GM19099 (cell line): Measurements from ENCODE around the gene PSPN.

Experiments used
- POLR2A ChIP-seq: IDR thresholded peaks from 3 replicates; pipeline ENCODE4 v1.6.1; 2011; ENCODE audit warnings: low read depth; ENCODE audit not compliant: insufficient read length; ENCODE audit errors: extremely low read depth

Gene PSPN

GRCh38 chr19:6375411-6376010 is at the start of gene PSPN:
Gene PSPN, minus strand, starts transcription at chr19:6375933. Its CDS starts 84 bp downstream, at chr19:6375849.
- no peak for TF ChIP-seq POLR2A

GRCh38 chr19:6424939-6425731 is 49.4 kb upstream of the PSPN start:
- TF ChIP-seq POLR2A, result peak; percentile 64

- peak; percentile 82 for TF ChIP-seq POLR2A
Measured at GRCh38 chr19:6424195-6424938, 48.6 kb upstream of the PSPN start, which contains the start of gene KHSRP. Gene KHSRP, minus strand, starts transcription at chr19:6424811. Its CDS starts 110 bp downstream, at chr19:6424701.

GRCh38 chr19:6423499-6424194 is 47.9 kb upstream of the PSPN start:
- no peak for TF ChIP-seq POLR2A

- TF ChIP-seq POLR2A, result no peak
Measured at GRCh38 chr19:6421075-6422014, 45.6 kb upstream of the PSPN start.

- no peak for TF ChIP-seq POLR2A
Measured at GRCh38 chr19:6418562-6418932, 42.8 kb upstream of the PSPN start.

GRCh38 chr19:6417713-6418561 is 42.2 kb upstream of the PSPN start:
- no peak for TF ChIP-seq POLR2A

GRCh38 chr19:6416658-6417405 is 41.1 kb upstream of the PSPN start:
- TF ChIP-seq POLR2A, result no peak

GRCh38 chr19:6415591-6416190 is 40.0 kb upstream of the PSPN start:
- no peak for TF ChIP-seq POLR2A

GRCh38 chr19:6414793-6415590 is 39.3 kb upstream of the PSPN start:
- no peak for TF ChIP-seq POLR2A

GRCh38 chr19:6413721-6414643 is 38.2 kb upstream of the PSPN start:
- no peak for TF ChIP-seq POLR2A

- TF ChIP-seq POLR2A, result no peak
Measured at GRCh38 chr19:6413291-6413690, 37.6 kb upstream of the PSPN start.
